Endothelial cell of umbilical vein (primary cell): ENCODE measurements around the gene FSTL1. TPM values are rescaled to one million over a fixed set of nuclear protein-coding genes. Genes with fewer than 3 reads are reported as not detected.

Source experiments
- BruUV-seq: library from RNA; stranded (reverse); fragments of 400-500 nt; replicated peaks from 2 replicates; lab custom pipeline; 2021; lab: Mats Ljungman, UMichigan
- CTCF ChIA-PET: fragments of 300-600, 350-600 bp; sonication (Branson Sonifier 250); formaldehyde crosslinking; loops from one replicate; lab custom pipeline; 2021; ENCODE audit warnings: antibody characterized with exemption, inconsistent platforms; lab: Charles Lee
- POLR2A ChIA-PET: fragments of 300-600, 350-600 bp; sonication (Branson Sonifier 250); formaldehyde crosslinking; loops from one replicate; lab custom pipeline; 2021; ENCODE audit warnings: antibody characterized with exemption, inconsistent platforms; lab: Charles Lee
- DNase-seq: peaks from one replicate; pipeline ENCODE4 v3.0.0-alpha.2; 2011; ENCODE audit warnings: low read depth, low spot score
- FAIRE-seq: peaks from 2 replicates; lab custom pipeline; 2011; peaks lifted over from hg19 to GRCh38; lab: Jason Lieb, UNC
- H2AFZ ChIP-seq: 2 replicates; pipeline ENCODE4 v1.6.0; 2012; ENCODE audit warnings: low read depth, low read length, control low read depth, inconsistent platforms
- H3K27ac ChIP-seq: 2 replicates; pipeline ENCODE4 v1.5.1; 2011; ENCODE audit warnings: low read depth, mild to moderate bottlenecking, control low read depth, low read length, moderate library complexity; ENCODE audit not compliant: insufficient read depth
- H3K27me3 ChIP-seq, 2 experiments: 2 replicates each; pipeline versions ENCODE4 v1.6.0 to v1.6.1; 2011; ENCODE audit warnings: low read length in 2 of 2, mixed read lengths in 1 of 2; ENCODE audit not compliant: control insufficient read depth in 2 of 2, insufficient read depth in 2 of 2
- H3K36me3 ChIP-seq, 2 experiments: 2 replicates in 1 of 2; 3 replicates in 1 of 2; pipeline ENCODE4 v1.5.1; 2011; ENCODE audit warnings: low read length in 2 of 2, mild to moderate bottlenecking in 1 of 2, moderate library complexity in 1 of 2; ENCODE audit not compliant: control insufficient read depth in 2 of 2, insufficient read depth in 2 of 2; ENCODE audit errors: extremely low read depth in 1 of 2
- H3K4me1 ChIP-seq: 3 replicates; pipeline ENCODE4 v1.5.1; 2011; ENCODE audit warnings: mild to moderate bottlenecking, low read length; ENCODE audit not compliant: control insufficient read depth, insufficient read depth; ENCODE audit errors: extremely low read depth
- H3K4me2 ChIP-seq: 2 replicates; pipeline ENCODE4 v1.6.1; 2011; ENCODE audit warnings: low read length, control low read depth, mixed read lengths; ENCODE audit not compliant: insufficient read depth
- H3K4me3 ChIP-seq, 3 experiments: fragments of 200-600 bp in 1 of 3; sonication (generic), shearing (Covaris generic) in 1 of 3; replicated peaks in 1 of 3; 2 replicates each; pipeline ENCODE4 v1.5.1; 2011 to 2016; ENCODE audit warnings: control low read depth in 3 of 3, low read length in 3 of 3, mild to moderate bottlenecking in 2 of 3, inconsistent platforms in 1 of 3, low read depth in 1 of 3, moderate library complexity in 1 of 3; ENCODE audit not compliant: insufficient read depth in 1 of 3
- H3K79me2 ChIP-seq: 2 replicates; pipeline ENCODE4 v1.6.0; 2012; ENCODE audit warnings: low read length, inconsistent platforms; ENCODE audit not compliant: control insufficient read depth, insufficient read depth
- H3K9ac ChIP-seq: replicated peaks from 2 replicates; pipeline ENCODE3; 2011; ENCODE audit warnings: low read length, control low read depth; ENCODE audit not compliant: insufficient read depth; ENCODE audit errors: extremely low read depth
- H3K9me1 ChIP-seq: replicated peaks from 3 replicates; pipeline ENCODE4 v1.6.0; 2011; ENCODE audit warnings: mild to moderate bottlenecking, low read length; ENCODE audit not compliant: control insufficient read depth, insufficient read depth; ENCODE audit errors: extremely low read depth
- H3K9me3 ChIP-seq: replicated peaks from 2 replicates; pipeline ENCODE4 v1.5.1; 2012; ENCODE audit warnings: low read length, inconsistent platforms; ENCODE audit not compliant: control insufficient read depth, insufficient read depth
- H4K20me1 ChIP-seq: replicated peaks from 2 replicates; pipeline ENCODE3; 2011; ENCODE audit warnings: mild to moderate bottlenecking, low read length; ENCODE audit not compliant: control insufficient read depth, insufficient read depth; ENCODE audit errors: extremely low read depth
- EZH2 ChIP-seq: IDR thresholded peaks from 2 replicates; pipeline ENCODE4 v1.6.1; 2012; ENCODE audit warnings: borderline replicate concordance, low read depth, mild to moderate bottlenecking, moderate library complexity, low read length, inconsistent platforms; ENCODE audit not compliant: severe bottlenecking
- FOS ChIP-seq: IDR thresholded peaks from 2 replicates; pipeline ENCODE4 v1.6.1; 2011; ENCODE audit warnings: mild to moderate bottlenecking, low read length, moderate library complexity, borderline replicate concordance; ENCODE audit not compliant: insufficient read depth
- GATA2 ChIP-seq: IDR thresholded peaks from 2 replicates; pipeline ENCODE4 v1.7.0; 2011; ENCODE audit warnings: low read depth, mild to moderate bottlenecking, moderate library complexity, mixed read lengths, low read length; ENCODE audit not compliant: insufficient read length, insufficient read depth
- JUN ChIP-seq: IDR thresholded peaks from 2 replicates; pipeline ENCODE4 v1.6.1; 2011; ENCODE audit warnings: borderline replicate concordance, low read depth; ENCODE audit not compliant: insufficient read length, insufficient read depth
- MYC ChIP-seq: IDR thresholded peaks from one replicate; pipeline ENCODE4 v1.6.1; 2011; ENCODE audit warnings: mild to moderate bottlenecking, low read depth, low read length
- POLR2A ChIP-seq: IDR thresholded peaks from 2 replicates; pipeline ENCODE4 v1.6.1; 2012; ENCODE audit warnings: low read depth, mild to moderate bottlenecking, control low read depth, low read length
- dilution Hi-C: fragments of 300-500 bp; cut with MboI; formaldehyde crosslinking; loops from one replicate; pipeline ENCODE4 v1.15.0; 2019; ENCODE audit warnings: low sequenced_read_pairs; ENCODE audit not compliant: extremely low pct_ligation_motif_present
- intact Hi-C: fragments of 100-400 bp; cut with micrococcal nuclease; formaldehyde crosslinking; loops from one replicate; pipeline ENCODE4 v1.10.0; 2022
- polyA plus RNA-seq, 4 experiments: library from polyadenylated mRNA; depleted of rRNA in 3 of 4; stranded (reverse) in 3 of 4; unstranded in 1 of 4; fragments of >200 nt; gene quantifications; 2 replicates each; pipeline versions ENCODE4 v1.2.1 to v1.2.3, GENCODE V29; 2011 to 2012; ENCODE audit warnings: missing spikeins in 1 of 4
- total RNA-seq: library from RNA; stranded (reverse); gene quantifications from 2 replicates; pipeline ENCODE4 v1.2.3, GENCODE V29; 2021
- TF ChIP-seq, protein P1 (sequence below): IDR thresholded peaks from 2 replicates; pipeline ENCODE4 v1.6.1; 2011; ENCODE audit not compliant: insufficient read depth, insufficient read length
- TF ChIP-seq, protein P2 (sequence below), 2 donors: IDR thresholded peaks; 1 replicate in 1 of 2; 2 replicates in 1 of 2; pipeline ENCODE4 v1.5.1; 2011; ENCODE audit warnings: low read length in 2 of 2, mild to moderate bottlenecking in 2 of 2, moderate library complexity in 2 of 2, control low read depth in 1 of 2, inconsistent platforms in 1 of 2, low read depth in 1 of 2; ENCODE audit not compliant: insufficient read depth in 1 of 2; ENCODE audit errors: extremely low read depth in 1 of 2

FSTL1 gene
- total and polyA plus RNA-seq, 2 donors (not counting 3 experiments of a cell fraction or from before 2014, with no cell fraction given), result 235 to 562 TPM

DNA sequence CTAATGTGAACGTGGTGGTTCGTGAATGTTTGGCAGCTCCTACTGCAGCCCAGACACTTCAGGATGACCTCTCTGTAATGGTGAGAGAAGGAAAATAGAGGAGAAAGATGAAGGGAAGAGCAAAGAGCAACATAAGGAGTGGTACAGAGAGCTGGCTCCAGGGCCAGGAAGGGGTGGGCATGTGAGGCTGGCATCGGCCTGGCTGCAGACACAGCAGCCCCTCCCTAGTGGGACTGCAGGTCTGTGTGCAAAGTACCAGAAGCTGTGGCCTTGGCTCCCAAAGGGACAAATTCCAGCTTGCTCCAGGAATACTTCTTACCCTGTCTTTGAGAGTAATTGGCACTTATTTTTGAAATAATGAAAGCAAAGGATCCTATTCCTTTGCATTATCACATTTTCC, 10.0 kb downstream of the FSTL1 start:
- peak overlapping the region; percentile 91 for H3K27ac ChIP-seq
- H3K79me2 ChIP-seq, result peaks cover 78% of the 10 kb centered on the region
- no peaks in the 10 kb centered on the region for H3K9me3 ChIP-seq
- dilution Hi-C loops, result no loop called here
- H4K20me1 ChIP-seq, result no peaks in the 10 kb centered on the region
- POLR2A ChIA-PET, result interaction anchor here (1.8 kb wide), 1 partner anchor 8 kb away, joined by 4 read pairs; no protein-coding TSS in a partner anchor
- H3K9ac ChIP-seq, result no peak overlapping the region
- no peak overlapping the region for H3K4me3 ChIP-seq
- DNase-seq, result no peak
- H3K9me1 ChIP-seq, result no peaks in the 10 kb centered on the region
- BruUV-seq, result no TSS peak
- no peaks in the 10 kb centered on the region for H3K27me3 ChIP-seq
- no peak for FAIRE-seq
- TF ChIP-seq FOS (no peak), EZH2 (no peak), JUN (no peak), POLR2A (no peak), MYC (no peak), GATA2 (no peak)
- TF ChIP-seq, protein P1, sequence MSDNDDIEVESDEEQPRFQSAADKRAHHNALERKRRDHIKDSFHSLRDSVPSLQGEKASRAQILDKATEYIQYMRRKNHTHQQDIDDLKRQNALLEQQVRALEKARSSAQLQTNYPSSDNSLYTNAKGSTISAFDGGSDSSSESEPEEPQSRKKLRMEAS, result no peak
- TF ChIP-seq, protein P2, sequence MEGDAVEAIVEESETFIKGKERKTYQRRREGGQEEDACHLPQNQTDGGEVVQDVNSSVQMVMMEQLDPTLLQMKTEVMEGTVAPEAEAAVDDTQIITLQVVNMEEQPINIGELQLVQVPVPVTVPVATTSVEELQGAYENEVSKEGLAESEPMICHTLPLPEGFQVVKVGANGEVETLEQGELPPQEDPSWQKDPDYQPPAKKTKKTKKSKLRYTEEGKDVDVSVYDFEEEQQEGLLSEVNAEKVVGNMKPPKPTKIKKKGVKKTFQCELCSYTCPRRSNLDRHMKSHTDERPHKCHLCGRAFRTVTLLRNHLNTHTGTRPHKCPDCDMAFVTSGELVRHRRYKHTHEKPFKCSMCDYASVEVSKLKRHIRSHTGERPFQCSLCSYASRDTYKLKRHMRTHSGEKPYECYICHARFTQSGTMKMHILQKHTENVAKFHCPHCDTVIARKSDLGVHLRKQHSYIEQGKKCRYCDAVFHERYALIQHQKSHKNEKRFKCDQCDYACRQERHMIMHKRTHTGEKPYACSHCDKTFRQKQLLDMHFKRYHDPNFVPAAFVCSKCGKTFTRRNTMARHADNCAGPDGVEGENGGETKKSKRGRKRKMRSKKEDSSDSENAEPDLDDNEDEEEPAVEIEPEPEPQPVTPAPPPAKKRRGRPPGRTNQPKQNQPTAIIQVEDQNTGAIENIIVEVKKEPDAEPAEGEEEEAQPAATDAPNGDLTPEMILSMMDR (IDR thresholded peaks at IDR 0.05; ENCODE audit: extremely low read depth in 1 of 2, insufficient read depth in 1 of 2, low read depth in 1 of 2, low read length in 2 of 2), result no peak
- H3K4me2 ChIP-seq, result no peak overlapping the region
- no peak overlapping the region for H2AFZ ChIP-seq
- peaks cover 4 to 10% of the 10 kb centered on the region in 2 experiments for H3K36me3 ChIP-seq
- H3K4me1 ChIP-seq, result peaks cover 60% of the 10 kb centered on the region
- CTCF ChIA-PET, result interaction anchor here (1.0 to 24.8 kb wide), 3 partner anchors 21 to 118 kb away, joined by 3 to 367 read pairs (median 18); no protein-coding TSS in a partner anchor
- intact Hi-C loops, result no loop called here
